K562 (cell line): ENCODE results near the gene GRXCR2. TPM values are rescaled to one million over a fixed set of nuclear protein-coding genes. Genes with fewer than 3 reads are reported as not detected.

ENCODE experiments used
- ATAC-seq: fragments of 200-7000 bp; cut with Tn5 transposase; 3 replicates; pipeline ENCODE4 v1.9.1; 2020; ENCODE audit warnings: moderate library complexity
- BruUV-seq: library from RNA; stranded (reverse); fragments of 400-500 nt; replicated peaks from 2 replicates; lab custom pipeline; 2021; lab: Mats Ljungman, UMichigan
- CTCF ChIA-PET: fragments of 300-600 bp; formaldehyde crosslinking; extraction: SDS; loops from one replicate; lab custom pipeline; 2021; ENCODE audit warnings: low intra/inter-chr PET ratio; lab: Yijun Ruan, JAX
- POLR2A ChIA-PET: fragments of 300-600, 350-650 bp; sonication (Branson Sonifier 250); formaldehyde crosslinking; extraction: SDS; loops from one replicate; lab custom pipeline; 2021; ENCODE audit warnings: antibody characterized with exemption, inconsistent platforms; lab: Yijun Ruan, JAX
- DNase-seq, 4 experiments: peaks; one replicate each; pipeline versions ENCODE4 v3.0.0 to v3.0.0-alpha.2; 2011 to 2018; ENCODE audit warnings: low spot score in 3 of 4, mixed read lengths in 3 of 4; ENCODE audit errors: extremely low read depth in 1 of 4
- FAIRE-seq: peaks from 2 replicates; lab custom pipeline; 2011; peaks lifted over from hg19 to GRCh38; lab: Jason Lieb, UNC
- H2AFZ ChIP-seq: 2 replicates; pipeline ENCODE4 v1.6.0; 2011; ENCODE audit warnings: low read depth, low read length, control low read depth, inconsistent platforms
- H3K27ac ChIP-seq: fragments of 200-600 bp; 3 replicates; pipeline ENCODE4 v1.8.0; 2011; ENCODE audit warnings: low read depth, mild to moderate bottlenecking, control low read depth, inconsistent platforms, low read length, moderate library complexity, mixed read lengths; ENCODE audit errors: extremely low read depth
- H3K27me3 ChIP-seq, 2 experiments: fragments of 300-600 bp in 1 of 2; 2 replicates in 1 of 2; 3 replicates in 1 of 2; pipeline versions ENCODE4 v1.6.0 to v1.8.0; 2011; ENCODE audit warnings: inconsistent platforms in 2 of 2, low read length in 2 of 2, mild to moderate bottlenecking in 1 of 2, mixed read lengths in 1 of 2, moderate library complexity in 1 of 2; ENCODE audit not compliant: control insufficient read depth in 2 of 2, insufficient read depth in 2 of 2
- H3K36me3 ChIP-seq: fragments of 300-600 bp; 3 replicates; pipeline ENCODE4 v1.8.0; 2011; ENCODE audit warnings: mild to moderate bottlenecking, low read length, inconsistent platforms; ENCODE audit not compliant: control insufficient read depth, insufficient read depth
- H3K4me1 ChIP-seq, 2 experiments: fragments of 200-600 bp in 1 of 2; replicated peaks in 1 of 2; 2 replicates in 1 of 2; 3 replicates in 1 of 2; pipeline versions ENCODE4 v1.5.1 to v1.8.0; 2011; ENCODE audit warnings: inconsistent platforms in 2 of 2, low read length in 2 of 2, mild to moderate bottlenecking in 1 of 2, mixed read lengths in 1 of 2, moderate library complexity in 1 of 2; ENCODE audit not compliant: control insufficient read depth in 2 of 2, insufficient read depth in 2 of 2
- H3K4me2 ChIP-seq: 2 replicates; pipeline ENCODE4 v1.6.1; 2011; ENCODE audit warnings: low read length, control low read depth, inconsistent platforms, mixed read lengths; ENCODE audit not compliant: insufficient read depth
- H3K4me3 ChIP-seq: fragments of 200-600 bp; sonication (generic), shearing (Covaris generic); 2 replicates; pipeline ENCODE4 v1.5.1; 2016; ENCODE audit warnings: control low read depth, inconsistent platforms
- H3K79me2 ChIP-seq: fragments of 200-600 bp; 3 replicates; pipeline ENCODE4 v1.8.0; 2011; ENCODE audit warnings: low read length, inconsistent platforms; ENCODE audit not compliant: control insufficient read depth, insufficient read depth
- H3K9ac ChIP-seq, 2 experiments: 2 replicates each; pipeline versions ENCODE4 v1.6.0 to v1.6.1; 2011; ENCODE audit warnings: low read depth in 2 of 2, low read length in 2 of 2, control low read depth in 1 of 2, inconsistent platforms in 1 of 2, mild to moderate bottlenecking in 1 of 2, mixed read lengths in 1 of 2; ENCODE audit not compliant: insufficient read depth in 1 of 2
- H3K9me1 ChIP-seq: one replicate; pipeline ENCODE4 v1.6.0; 2011; ENCODE audit warnings: inconsistent platforms, mild to moderate bottlenecking, low read length, moderate library complexity; ENCODE audit not compliant: control insufficient read depth, insufficient read depth
- H3K9me3 ChIP-seq: replicated peaks from 2 replicates; pipeline ENCODE4 v1.5.1; 2011; ENCODE audit warnings: low read depth, low read length, inconsistent platforms; ENCODE audit not compliant: control insufficient read depth, insufficient read depth
- H4K20me1 ChIP-seq: replicated peaks from 2 replicates; pipeline ENCODE4 v1.6.1; 2011; ENCODE audit warnings: low read length, inconsistent platforms, mixed read lengths; ENCODE audit not compliant: control insufficient read depth, insufficient read depth
- CGGBP1 ChIP-seq: fragments of 250-450 bp; sonication (Bioruptor Pico); IDR thresholded peaks from 2 replicates; pipeline ENCODE4 v1.9.0; 2021; ENCODE audit warnings: mild to moderate bottlenecking
- DLX4 ChIP-seq: fragments of 250-450 bp; sonication (Bioruptor Pico); IDR thresholded peaks from 2 replicates; pipeline ENCODE4 v1.6.1; 2021; ENCODE audit warnings: mild to moderate bottlenecking
- E2F5 ChIP-seq: sonication (generic); formaldehyde crosslinking; IDR thresholded peaks from 2 replicates; pipeline ENCODE4 v1.8.0; 2022; ENCODE audit warnings: mild to moderate bottlenecking, missing genetic modification reagents
- E2F6 ChIP-seq, 2 experiments: IDR thresholded peaks; 2 replicates each; pipeline ENCODE4 v1.6.1; 2011; ENCODE audit warnings: borderline replicate concordance in 1 of 2, control low read depth in 1 of 2, low read depth in 1 of 2, low read length in 1 of 2, mild to moderate bottlenecking in 1 of 2, mixed read lengths in 1 of 2, moderate library complexity in 1 of 2; ENCODE audit not compliant: insufficient read depth in 1 of 2, insufficient read length in 1 of 2, poor library complexity in 1 of 2, severe bottlenecking in 1 of 2; ENCODE audit errors: extremely low read depth in 1 of 2
- EP400 ChIP-seq: fragments of 450-650 bp; IDR thresholded peaks from 2 replicates; pipeline ENCODE4 v1.6.1; 2017; ENCODE audit warnings: antibody characterized with exemption, mild to moderate bottlenecking, moderate library complexity
- PCBP2 ChIP-seq: fragments of 200-400 bp; formaldehyde crosslinking; IDR thresholded peaks from 2 replicates; pipeline ENCODE4 v1.6.1; 2018; ENCODE audit warnings: low read length, low read depth, mild to moderate bottlenecking, moderate library complexity; ENCODE audit not compliant: poor library complexity, severe bottlenecking
- RREB1 ChIP-seq: fragments of 250-450 bp; sonication (Bioruptor Pico); IDR thresholded peaks from 2 replicates; pipeline ENCODE4 v1.4.0; 2020
- TSHZ1 ChIP-seq: fragments of 250-450 bp; sonication (Bioruptor Pico); IDR thresholded peaks from 2 replicates; pipeline ENCODE4 v1.4.0; 2020; ENCODE audit warnings: mild to moderate bottlenecking, moderate library complexity
- XRCC4 ChIP-seq: IDR thresholded peaks from one replicate; pipeline ENCODE4 v1.6.1; 2011; ENCODE audit not compliant: insufficient read depth, insufficient read length; ENCODE audit errors: extremely low read depth
- WGBS: fragments of 100-300 bp; shearing (Covaris generic); methylation state at CpG from one replicate; pipeline ENCODE4 v1.1.6; 2016; ENCODE audit warnings: low coverage, mixed read lengths; ENCODE audit not compliant: insufficient coverage; ENCODE audit errors: missing lambda C conversion rate; 5-methylcytosine and 5-hydroxymethylcytosine counted together
- in situ Hi-C: fragments of 300-500 bp; cut with MboI; formaldehyde crosslinking; loops from 4 replicates; pipeline ENCODE4 v1.15.0; 2018; ENCODE audit warnings: inconsistent platforms, mixed read lengths
- intact Hi-C: fragments of 100-400 bp; cut with micrococcal nuclease; formaldehyde crosslinking; loops from 2 replicates; pipeline ENCODE4 v1.14.2; 2022
- polyA plus RNA-seq, 8 experiments: library from polyadenylated mRNA; depleted of rRNA in 4 of 8; stranded (reverse) in 5 of 8; unstranded in 3 of 8; fragments of >200 nt; fragmentation: Nextera tagmentation in 2 of 8; fragmentation: Illumina TruSeq in 1 of 8; extraction: Ambion mirVana in 2 of 8; extraction: Trizol in 1 of 8; gene quantifications; 2 replicates each; pipeline versions ENCODE4 v1.2.1 to v1.2.3, GENCODE V29; 2011 to 2014; ENCODE audit warnings: inconsistent platforms in 1 of 8, missing spikeins in 1 of 8
- total RNA-seq, 7 experiments: library from RNA; depleted of rRNA in 6 of 7; stranded (reverse); fragments of >200 nt in 6 of 7; fragmentation: Illumina TruSeq in 2 of 7; extraction: Trizol in 2 of 7; gene quantifications; 2 replicates each; pipeline versions ENCODE4 v1.2.1 to v1.2.3, GENCODE V29; 2011 to 2021; ENCODE audit warnings: low replicate concordance in 1 of 7

GRXCR2 gene
- total and polyA plus RNA-seq, 9 of the 15 experiments (the other 6 are each of a cell fraction or from before 2014, with no cell fraction given), result not detected

GRCh38 chr5:145812877-145813276 is 59.9 kb downstream of the GRXCR2 start:
- ChIA-PET POLR2A (no interaction called here), CTCF (no interaction called here)
- Histone ChIP-seq H3K79me2 (no peaks in the 10 kb centered on the region), H3K4me1 (no peaks in the 10 kb centered on the region), H2AFZ (no peak overlapping the region), H3K9me1 (no peaks in the 10 kb centered on the region), H3K9me3 (no peaks in the 10 kb centered on the region), H3K27ac (no peak overlapping the region), H3K4me3 (no peak overlapping the region), H3K4me2 (no peak overlapping the region), H3K27me3 (no peaks in the 10 kb centered on the region), H3K9ac (no peak overlapping the region), H4K20me1 (no peaks in the 10 kb centered on the region), H3K36me3 (peaks cover 33% of the 10 kb centered on the region)
- FAIRE-seq, result no peak
- DNase-seq, result no peak
- ATAC-seq, result peak; percentile 22; the same call in 1 of the 3 replicates
- 36% methylated on average over 1 of the region's 1 CpG for WGBS
- in situ Hi-C loops (no loop called here), intact Hi-C loops (loop anchor here (5.0 kb wide), 1 partner anchor 116 kb away; no protein-coding TSS in a partner anchor)
- no TSS peak for BruUV-seq
- TF ChIP-seq RREB1 (CRISPR knock-in tag), result no peak
- no peak for TF ChIP-seq DLX4
- no peak for TF ChIP-seq EP400
- TF ChIP-seq XRCC4, result no peak
- no peak for TF ChIP-seq E2F6 (IDR thresholded peaks at IDR 0.05; ENCODE audit: borderline replicate concordance in 1 of 2, extremely low read depth in 1 of 2, insufficient read depth in 1 of 2, insufficient read length in 1 of 2, low read depth in 1 of 2, low read length in 1 of 2, poor library complexity in 1 of 2, severe bottlenecking in 1 of 2)
- TF ChIP-seq E2F5 (CRISPR knock-in tag), result no peak
- TF ChIP-seq TSHZ1 (CRISPR knock-in tag), result no peak
- no peak for TF ChIP-seq PCBP2
- no peak for TF ChIP-seq CGGBP1 (CRISPR knock-in tag)
